HepG2 (cell line): ENCODE results near the gene MYADML2. TPM values are rescaled to one million over a fixed set of nuclear protein-coding genes. Genes with fewer than 3 reads are reported as not detected.
A peak's percentile ranks its signal among the peaks of the same experiment; 100 is the strongest.

Experiments
- CBX2 ChIP-seq, 2 experiments: fragments of 200-600 bp in 1 of 2; sonication (generic); formaldehyde crosslinking in 1 of 2; IDR thresholded peaks; 2 replicates each; pipeline versions ENCODE4 v1.7.0 to v1.8.1; 2018 to 2022; ENCODE audit warnings: low read depth in 2 of 2, low read length in 1 of 2, mild to moderate bottlenecking in 1 of 2, missing genetic modification reagents in 1 of 2
- CHCHD3 ChIP-seq: sonication (generic); formaldehyde crosslinking; IDR thresholded peaks from 2 replicates; pipeline ENCODE4 v1.8.0; 2022; ENCODE audit warnings: mild to moderate bottlenecking, missing genetic modification reagents, moderate library complexity
- FOXK1 ChIP-seq: sonication (generic); formaldehyde crosslinking; IDR thresholded peaks from 2 replicates; pipeline ENCODE4 v1.4.0; 2020; ENCODE audit warnings: low read depth, missing genetic modification reagents, borderline replicate concordance
- HMGA1 ChIP-seq: sonication (generic); formaldehyde crosslinking; conservative IDR thresholded peaks from 2 replicates; pipeline ENCODE4 v1.4.0; 2020; ENCODE audit warnings: missing genetic modification reagents
- ISX ChIP-seq: sonication (generic); formaldehyde crosslinking; conservative IDR thresholded peaks from 2 replicates; pipeline ENCODE4 v1.5.0; 2020; ENCODE audit warnings: missing genetic modification reagents
- SMAD1 ChIP-seq: sonication (generic); formaldehyde crosslinking; IDR thresholded peaks from 2 replicates; pipeline ENCODE4 v1.4.0; 2020; ENCODE audit warnings: missing genetic modification reagents, low read depth, mild to moderate bottlenecking, borderline replicate concordance
- TGIF2 ChIP-seq: IDR thresholded peaks from 2 replicates; pipeline ENCODE4 v1.6.1; 2016; ENCODE audit warnings: control low read depth, missing compliant biosample characterization
- U2AF2 ChIP-seq: fragments of 200-400 bp; formaldehyde crosslinking; IDR thresholded peaks from 2 replicates; pipeline ENCODE4 v1.6.1; 2017; ENCODE audit warnings: low read depth, mild to moderate bottlenecking, low read length
- ZKSCAN5 ChIP-seq: sonication (generic); formaldehyde crosslinking; IDR thresholded peaks from 2 replicates; pipeline ENCODE4 v1.5.1; 2020; ENCODE audit warnings: mild to moderate bottlenecking, missing genetic modification reagents
- ZNF121 ChIP-seq: sonication (generic); formaldehyde crosslinking; IDR thresholded peaks from 2 replicates; pipeline ENCODE4 v1.5.0; 2020; ENCODE audit warnings: mild to moderate bottlenecking, missing genetic modification reagents
- ZNF446 ChIP-seq: sonication (generic); formaldehyde crosslinking; IDR thresholded peaks from 2 replicates; pipeline ENCODE4 v1.5.0; 2020; ENCODE audit warnings: mild to moderate bottlenecking, missing genetic modification reagents
- ZNF614 ChIP-seq: IDR thresholded peaks from 2 replicates; pipeline ENCODE4 v1.6.1; 2018; ENCODE audit warnings: missing biosample characterization, missing genetic modification reagents, inconsistent platforms, borderline replicate concordance
- ZNF720 ChIP-seq: sonication (generic); formaldehyde crosslinking; IDR thresholded peaks from 2 replicates; pipeline ENCODE4 v1.4.0; 2020; ENCODE audit warnings: missing genetic modification reagents
- polyA plus RNA-seq, 8 experiments: library from polyadenylated mRNA; depleted of rRNA in 3 of 8; stranded (reverse) in 7 of 8; unstranded in 1 of 8; fragments of >200 nt; fragmentation: Illumina TruSeq in 4 of 8; extraction: Trizol in 4 of 8; gene quantifications; 2 replicates each; pipeline versions ENCODE4 v1.2.1 to v1.2.3, GENCODE V29; 2011 to 2016; ENCODE audit warnings: low read depth in 4 of 8, missing spikeins in 1 of 8, mixed read lengths in 1 of 8; ENCODE audit not compliant: insufficient read depth in 1 of 8
- total RNA-seq, 5 experiments: library from RNA; depleted of rRNA; stranded (reverse); fragments of >200 nt; fragmentation: Illumina TruSeq; extraction: Trizol; gene quantifications; 2 replicates each; pipeline ENCODE4 v1.2.3, GENCODE V29; 2016; ENCODE audit warnings: low read depth in 1 of 5
- TF ChIP-seq, protein P1 (sequence below): sonication (generic); IDR thresholded peaks from 2 replicates; pipeline ENCODE4 v1.6.1; 2016; ENCODE audit warnings: low read depth, borderline replicate concordance
- TF ChIP-seq, protein P2 (sequence below): sonication (generic); formaldehyde crosslinking; IDR thresholded peaks from 2 replicates; pipeline ENCODE4 v1.8.0; 2023; ENCODE audit warnings: mild to moderate bottlenecking, missing genetic modification reagents
- TF ChIP-seq, protein P3 (sequence below): sonication (generic); formaldehyde crosslinking; IDR thresholded peaks from 2 replicates; pipeline ENCODE4 v1.5.1; 2020; ENCODE audit warnings: missing genetic modification reagents, mild to moderate bottlenecking, borderline replicate concordance
- TF ChIP-seq, protein P4 (sequence below): sonication (generic); formaldehyde crosslinking; IDR thresholded peaks from 2 replicates; pipeline ENCODE4 v1.9.0; 2021; ENCODE audit warnings: missing genetic modification reagents, borderline replicate concordance
- TF ChIP-seq, protein P5 (sequence below): sonication (generic); formaldehyde crosslinking; IDR thresholded peaks from 2 replicates; pipeline ENCODE4 v1.5.0; 2020; ENCODE audit warnings: missing genetic modification reagents, mild to moderate bottlenecking, borderline replicate concordance
- TF ChIP-seq, protein P6 (sequence below), 2 experiments: sonication (generic) in 1 of 2; formaldehyde crosslinking in 1 of 2; IDR thresholded peaks; 2 replicates each; pipeline versions ENCODE4 v1.5.1 to v1.6.1; 2011 to 2020; ENCODE audit warnings: borderline replicate concordance in 1 of 2, low read depth in 1 of 2, low read length in 1 of 2, mild to moderate bottlenecking in 1 of 2, missing genetic modification reagents in 1 of 2, moderate library complexity in 1 of 2

The MYADML2 gene
- total and polyA plus RNA-seq, 2 of the 13 experiments (the other 11 are each of a cell fraction or from before 2014, with no cell fraction given): not detected

DNA sequence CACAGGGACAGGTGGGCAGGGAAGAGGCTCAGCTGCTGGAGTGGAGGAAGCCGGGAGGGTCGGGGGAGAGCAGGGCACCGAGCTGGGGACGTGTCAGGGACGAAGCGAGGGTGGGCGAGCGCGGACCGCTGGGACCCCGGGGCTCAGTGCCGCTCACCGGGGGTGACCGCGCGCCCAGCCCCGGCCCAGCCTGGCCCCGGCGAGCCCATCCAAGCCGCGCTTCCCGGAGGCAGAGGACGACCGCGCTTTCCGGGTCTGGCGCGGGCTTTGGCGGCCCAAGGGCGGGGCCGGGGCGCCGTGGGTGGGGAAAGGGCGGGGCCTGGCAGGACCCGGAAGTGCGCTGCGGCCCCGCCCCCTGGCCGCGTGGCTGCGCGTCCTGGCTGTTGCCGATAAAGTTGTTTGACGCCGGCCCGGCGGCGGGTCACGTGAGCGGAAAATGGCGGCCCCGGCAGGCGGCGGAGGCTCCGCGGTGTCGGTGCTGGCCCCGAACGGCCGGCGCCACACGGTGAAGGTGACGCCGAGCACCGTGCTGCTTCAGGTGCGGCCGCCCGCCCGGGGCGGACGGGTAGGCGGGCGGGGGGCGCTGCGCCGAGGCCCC, 30.3 kb upstream of the MYADML2 start, which contains the start of gene ASPSCR1 (continued):
- TF ChIP-seq, protein P1, sequence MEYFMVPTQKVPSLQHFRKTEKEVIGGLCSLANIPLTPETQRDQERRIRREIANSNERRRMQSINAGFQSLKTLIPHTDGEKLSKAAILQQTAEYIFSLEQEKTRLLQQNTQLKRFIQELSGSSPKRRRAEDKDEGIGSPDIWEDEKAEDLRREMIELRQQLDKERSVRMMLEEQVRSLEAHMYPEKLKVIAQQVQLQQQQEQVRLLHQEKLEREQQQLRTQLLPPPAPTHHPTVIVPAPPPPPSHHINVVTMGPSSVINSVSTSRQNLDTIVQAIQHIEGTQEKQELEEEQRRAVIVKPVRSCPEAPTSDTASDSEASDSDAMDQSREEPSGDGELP: peak; percentile 24; the same call in 1 of the 2 replicates
- TF ChIP-seq TGIF2 (no peak), CBX2 (IDR thresholded peaks at IDR 0.05; ENCODE audit: low read depth, low read length) (no peak), CBX2 (CRISPR knock-in tag; IDR thresholded peaks at IDR 0.05; ENCODE audit: low read depth) (no peak), FOXK1 (CRISPR knock-in tag) (peak; percentile 89; the same call in 1 of the 2 replicates), ZNF446 (CRISPR knock-in tag) (peak; percentile 57; the same call in 1 of the 2 replicates), ZKSCAN5 (CRISPR knock-in tag) (no peak), U2AF2 (no peak), CHCHD3 (CRISPR knock-in tag) (no peak), SMAD1 (CRISPR knock-in tag) (peak; percentile 56), ZNF614 (CRISPR knock-in tag) (peak; percentile 75; the same call in 1 of the 2 replicates), HMGA1 (CRISPR knock-in tag) (no peak), ISX (CRISPR knock-in tag) (peak; percentile 8; the same call in 1 of the 2 replicates), ZNF720 (CRISPR knock-in tag) (0 out of 2 replicates have a peak, but pooled peaks have one; percentile 65), ZNF121 (CRISPR knock-in tag) (peak; percentile 54; the same call in 1 of the 2 replicates)
- TF ChIP-seq, protein P2, sequence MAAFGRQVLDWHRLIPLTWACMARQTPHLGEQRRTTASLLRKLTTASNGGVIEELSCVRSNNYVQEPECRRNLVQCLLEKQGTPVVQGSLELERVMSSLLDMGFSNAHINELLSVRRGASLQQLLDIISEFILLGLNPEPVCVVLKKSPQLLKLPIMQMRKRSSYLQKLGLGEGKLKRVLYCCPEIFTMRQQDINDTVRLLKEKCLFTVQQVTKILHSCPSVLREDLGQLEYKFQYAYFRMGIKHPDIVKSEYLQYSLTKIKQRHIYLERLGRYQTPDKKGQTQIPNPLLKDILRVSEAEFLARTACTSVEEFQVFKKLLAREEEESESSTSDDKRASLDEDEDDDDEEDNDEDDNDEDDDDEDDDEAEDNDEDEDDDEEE: peak; percentile 97
- TF ChIP-seq, protein P3, sequence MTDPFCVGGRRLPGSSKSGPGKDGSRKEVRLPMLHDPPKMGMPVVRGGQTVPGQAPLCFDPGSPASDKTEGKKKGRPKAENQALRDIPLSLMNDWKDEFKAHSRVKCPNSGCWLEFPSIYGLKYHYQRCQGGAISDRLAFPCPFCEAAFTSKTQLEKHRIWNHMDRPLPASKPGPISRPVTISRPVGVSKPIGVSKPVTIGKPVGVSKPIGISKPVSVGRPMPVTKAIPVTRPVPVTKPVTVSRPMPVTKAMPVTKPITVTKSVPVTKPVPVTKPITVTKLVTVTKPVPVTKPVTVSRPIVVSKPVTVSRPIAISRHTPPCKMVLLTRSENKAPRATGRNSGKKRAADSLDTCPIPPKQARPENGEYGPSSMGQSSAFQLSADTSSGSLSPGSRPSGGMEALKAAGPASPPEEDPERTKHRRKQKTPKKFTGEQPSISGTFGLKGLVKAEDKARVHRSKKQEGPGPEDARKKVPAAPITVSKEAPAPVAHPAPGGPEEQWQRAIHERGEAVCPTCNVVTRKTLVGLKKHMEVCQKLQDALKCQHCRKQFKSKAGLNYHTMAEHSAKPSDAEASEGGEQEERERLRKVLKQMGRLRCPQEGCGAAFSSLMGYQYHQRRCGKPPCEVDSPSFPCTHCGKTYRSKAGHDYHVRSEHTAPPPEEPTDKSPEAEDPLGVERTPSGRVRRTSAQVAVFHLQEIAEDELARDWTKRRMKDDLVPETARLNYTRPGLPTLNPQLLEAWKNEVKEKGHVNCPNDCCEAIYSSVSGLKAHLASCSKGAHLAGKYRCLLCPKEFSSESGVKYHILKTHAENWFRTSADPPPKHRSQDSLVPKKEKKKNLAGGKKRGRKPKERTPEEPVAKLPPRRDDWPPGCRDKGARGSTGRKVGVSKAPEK (CRISPR knock-in tag): no peak
- TF ChIP-seq, protein P4, sequence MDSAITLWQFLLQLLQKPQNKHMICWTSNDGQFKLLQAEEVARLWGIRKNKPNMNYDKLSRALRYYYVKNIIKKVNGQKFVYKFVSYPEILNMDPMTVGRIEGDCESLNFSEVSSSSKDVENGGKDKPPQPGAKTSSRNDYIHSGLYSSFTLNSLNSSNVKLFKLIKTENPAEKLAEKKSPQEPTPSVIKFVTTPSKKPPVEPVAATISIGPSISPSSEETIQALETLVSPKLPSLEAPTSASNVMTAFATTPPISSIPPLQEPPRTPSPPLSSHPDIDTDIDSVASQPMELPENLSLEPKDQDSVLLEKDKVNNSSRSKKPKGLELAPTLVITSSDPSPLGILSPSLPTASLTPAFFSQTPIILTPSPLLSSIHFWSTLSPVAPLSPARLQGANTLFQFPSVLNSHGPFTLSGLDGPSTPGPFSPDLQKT: no peak
- TF ChIP-seq, protein P5, sequence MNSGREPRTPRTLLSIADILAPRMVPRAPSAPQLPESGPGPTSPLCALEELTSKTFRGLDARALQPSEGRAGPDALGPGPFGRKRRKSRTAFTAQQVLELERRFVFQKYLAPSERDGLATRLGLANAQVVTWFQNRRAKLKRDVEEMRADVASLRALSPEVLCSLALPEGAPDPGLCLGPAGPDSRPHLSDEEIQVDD (CRISPR knock-in tag): no peak
- TF ChIP-seq, protein P6, sequence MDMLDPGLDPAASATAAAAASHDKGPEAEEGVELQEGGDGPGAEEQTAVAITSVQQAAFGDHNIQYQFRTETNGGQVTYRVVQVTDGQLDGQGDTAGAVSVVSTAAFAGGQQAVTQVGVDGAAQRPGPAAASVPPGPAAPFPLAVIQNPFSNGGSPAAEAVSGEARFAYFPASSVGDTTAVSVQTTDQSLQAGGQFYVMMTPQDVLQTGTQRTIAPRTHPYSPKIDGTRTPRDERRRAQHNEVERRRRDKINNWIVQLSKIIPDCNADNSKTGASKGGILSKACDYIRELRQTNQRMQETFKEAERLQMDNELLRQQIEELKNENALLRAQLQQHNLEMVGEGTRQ (IDR thresholded peaks at IDR 0.05; ENCODE audit: low read depth, low read length): peak; percentile 90
- TF ChIP-seq, protein P6 (CRISPR knock-in tag; IDR thresholded peaks at IDR 0.05; ENCODE audit: borderline replicate concordance): peak; percentile 84
